ENCODE results near the gene PYM1.

Gene PYM1

DNA sequence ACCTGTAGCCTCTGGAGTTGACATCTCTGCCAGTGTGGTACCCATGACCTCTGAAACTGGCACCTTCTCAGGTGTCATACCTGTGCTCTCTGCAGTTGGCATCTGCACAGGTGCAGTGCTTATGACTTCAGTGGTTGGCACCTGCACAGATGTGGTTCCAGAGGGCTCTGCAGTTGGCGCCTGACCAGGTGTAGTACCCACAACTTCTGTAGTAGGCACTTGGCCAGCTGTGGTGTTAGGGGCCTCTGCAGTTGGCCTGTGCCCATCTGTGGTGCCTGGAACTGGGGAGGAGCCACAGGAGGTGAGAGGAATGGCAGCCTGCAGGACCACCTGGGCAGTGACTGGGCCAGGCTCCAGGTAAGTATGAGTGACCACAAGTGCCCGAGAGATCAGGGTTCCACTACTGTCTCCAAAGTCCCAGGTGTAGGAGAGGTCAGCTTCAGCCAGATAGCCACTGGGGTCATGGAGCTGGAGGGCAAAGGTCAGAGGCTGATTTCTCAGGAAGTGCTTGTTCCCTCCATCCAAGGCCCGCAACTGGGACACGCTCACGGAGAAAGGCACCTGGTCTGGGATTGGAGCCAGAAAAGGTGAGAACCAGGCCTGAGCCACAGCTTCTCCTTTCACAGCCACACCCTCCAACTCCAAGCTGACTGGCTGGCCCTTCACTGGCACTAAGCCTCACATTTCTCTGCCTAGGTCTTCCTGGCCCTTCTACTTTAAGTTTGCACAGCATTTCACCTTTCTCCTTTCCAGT is 29.6 kb upstream of the PYM1 start:
- DNase-seq (ENCODE audit: extremely low read depth, low read depth): no peak
- TF ChIP-seq, protein P1, sequence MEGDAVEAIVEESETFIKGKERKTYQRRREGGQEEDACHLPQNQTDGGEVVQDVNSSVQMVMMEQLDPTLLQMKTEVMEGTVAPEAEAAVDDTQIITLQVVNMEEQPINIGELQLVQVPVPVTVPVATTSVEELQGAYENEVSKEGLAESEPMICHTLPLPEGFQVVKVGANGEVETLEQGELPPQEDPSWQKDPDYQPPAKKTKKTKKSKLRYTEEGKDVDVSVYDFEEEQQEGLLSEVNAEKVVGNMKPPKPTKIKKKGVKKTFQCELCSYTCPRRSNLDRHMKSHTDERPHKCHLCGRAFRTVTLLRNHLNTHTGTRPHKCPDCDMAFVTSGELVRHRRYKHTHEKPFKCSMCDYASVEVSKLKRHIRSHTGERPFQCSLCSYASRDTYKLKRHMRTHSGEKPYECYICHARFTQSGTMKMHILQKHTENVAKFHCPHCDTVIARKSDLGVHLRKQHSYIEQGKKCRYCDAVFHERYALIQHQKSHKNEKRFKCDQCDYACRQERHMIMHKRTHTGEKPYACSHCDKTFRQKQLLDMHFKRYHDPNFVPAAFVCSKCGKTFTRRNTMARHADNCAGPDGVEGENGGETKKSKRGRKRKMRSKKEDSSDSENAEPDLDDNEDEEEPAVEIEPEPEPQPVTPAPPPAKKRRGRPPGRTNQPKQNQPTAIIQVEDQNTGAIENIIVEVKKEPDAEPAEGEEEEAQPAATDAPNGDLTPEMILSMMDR (IDR thresholded peaks at IDR 0.05; ENCODE audit: low read depth, low read length, missing control alignments): no peak
- no peak overlapping the region for H3K4me3 ChIP-seq (replicated peaks; ENCODE audit: low read depth, low read length)

DNA sequence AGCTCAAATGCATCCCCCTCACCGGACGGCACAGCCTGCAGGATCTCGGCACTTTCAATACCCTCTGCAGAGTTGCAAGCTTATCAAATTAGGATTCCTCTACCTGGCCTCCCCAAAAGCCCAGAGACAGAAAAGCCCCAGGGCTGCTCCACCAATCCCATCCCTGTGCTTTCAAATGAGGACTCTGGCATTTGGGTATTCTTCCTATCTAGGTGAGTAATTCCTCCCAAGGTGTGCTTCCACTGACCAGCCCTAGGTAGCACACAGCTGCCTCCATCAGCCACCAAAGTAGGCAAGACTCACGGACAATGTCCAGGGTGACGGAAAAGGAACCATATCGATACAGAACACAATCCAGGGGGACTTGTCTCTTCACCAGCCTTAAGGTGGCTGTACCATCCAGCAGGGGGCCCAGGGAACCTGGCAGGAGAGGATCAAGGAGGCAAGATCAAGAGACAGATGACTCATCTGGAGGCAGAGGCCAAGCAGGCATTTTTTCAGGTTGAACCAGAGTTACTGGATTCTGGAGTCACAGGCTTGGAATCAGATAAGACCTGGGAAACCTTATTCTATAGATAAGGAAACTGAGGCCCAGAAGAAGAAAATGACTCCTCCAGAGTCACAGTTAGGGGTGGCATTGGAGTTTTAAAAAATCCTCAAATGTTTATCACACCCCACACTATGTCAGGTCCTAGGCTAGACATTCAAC is 28.3 kb upstream of the PYM1 start:
- no peak overlapping the region for H3K4me3 ChIP-seq (replicated peaks; ENCODE audit: low read depth, low read length)
- TF ChIP-seq, protein P1 (IDR thresholded peaks at IDR 0.05; ENCODE audit: low read depth, low read length, missing control alignments): peak; percentile 54
- DNase-seq (ENCODE audit: extremely low read depth, low read depth): no peak

DNA sequence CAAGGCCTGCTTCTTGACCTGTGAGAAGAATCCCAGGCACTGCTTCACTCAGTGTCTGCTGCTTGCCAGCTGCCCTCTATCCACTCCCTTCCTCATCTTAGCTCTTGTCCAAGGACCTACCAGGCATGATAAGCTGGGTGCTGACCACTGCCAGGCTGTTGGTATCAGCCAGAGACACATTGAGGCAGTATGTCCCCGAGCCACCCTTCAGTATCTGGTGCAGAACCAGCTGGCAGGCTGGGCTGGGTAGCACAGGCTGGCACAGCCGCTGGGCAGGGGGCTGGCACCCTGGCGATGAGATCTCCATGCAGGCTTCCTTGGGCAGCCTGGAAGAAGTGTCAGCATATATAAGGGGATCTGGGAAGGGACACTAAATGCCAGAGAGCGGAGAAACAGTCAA is 27.6 kb upstream of the PYM1 start:
- no peak for DNase-seq (ENCODE audit: extremely low read depth, low read depth)
- TF ChIP-seq, protein P1 (IDR thresholded peaks at IDR 0.05; ENCODE audit: low read depth, low read length, missing control alignments): no peak
- H3K4me3 ChIP-seq (replicated peaks; ENCODE audit: low read depth, low read length): no peak overlapping the region

DNA sequence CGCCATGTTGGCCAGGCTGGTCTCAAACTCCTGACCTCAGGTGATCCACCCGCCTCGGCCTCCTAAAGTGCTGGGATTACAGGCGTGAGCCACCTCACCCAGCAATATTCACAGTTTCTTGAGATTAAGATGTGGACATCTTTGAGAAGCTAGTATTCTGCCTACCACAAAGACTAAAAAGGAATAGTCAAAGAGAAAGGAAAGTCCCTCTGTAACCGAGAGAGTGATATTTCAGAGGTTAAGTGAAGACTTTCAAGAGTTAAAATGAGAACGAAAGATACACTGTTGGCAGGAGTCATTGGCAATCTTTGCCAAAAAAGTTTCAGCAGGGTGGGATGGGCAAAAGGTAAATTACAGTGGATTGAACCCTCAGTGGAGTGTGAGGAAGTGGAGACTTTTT is 18.9 kb upstream of the PYM1 start:
- no peak for DNase-seq (ENCODE audit: extremely low read depth, low read depth)
- H3K4me3 ChIP-seq (replicated peaks; ENCODE audit: low read depth, low read length): no peak overlapping the region
- TF ChIP-seq, protein P1 (IDR thresholded peaks at IDR 0.05; ENCODE audit: low read depth, low read length, missing control alignments): no peak

DNA sequence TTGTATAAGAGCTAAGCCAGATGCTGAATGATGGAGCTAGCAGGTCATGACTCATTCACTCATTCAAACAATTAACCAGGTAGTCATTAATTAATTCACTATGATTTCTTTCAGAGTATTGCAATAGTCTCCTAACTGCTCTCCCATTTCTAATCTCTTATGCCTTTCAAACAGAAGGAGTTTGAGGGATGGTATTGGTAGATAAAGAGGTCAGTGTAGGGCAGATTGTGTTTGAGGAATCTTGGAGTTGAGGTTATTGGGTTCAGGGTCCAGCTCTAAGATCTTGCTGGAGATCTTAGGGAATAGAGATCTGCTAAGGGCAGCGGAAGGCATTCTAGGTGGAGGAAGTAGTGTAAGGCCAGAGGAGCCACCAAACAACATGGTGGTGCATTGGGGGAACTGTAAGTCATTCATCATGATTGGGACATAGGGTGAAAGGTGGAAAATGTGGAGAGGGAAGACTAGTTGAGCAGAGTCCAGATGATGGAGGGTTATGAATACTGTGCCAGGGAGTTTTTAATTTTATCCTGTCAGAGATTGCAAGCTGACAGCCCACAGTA is 15.0 kb upstream of the PYM1 start:
- no peak for DNase-seq (ENCODE audit: extremely low read depth, low read depth)
- H3K4me3 ChIP-seq (replicated peaks; ENCODE audit: low read depth, low read length): no peak overlapping the region
- TF ChIP-seq, protein P1 (IDR thresholded peaks at IDR 0.05; ENCODE audit: low read depth, low read length, missing control alignments): no peak

DNA sequence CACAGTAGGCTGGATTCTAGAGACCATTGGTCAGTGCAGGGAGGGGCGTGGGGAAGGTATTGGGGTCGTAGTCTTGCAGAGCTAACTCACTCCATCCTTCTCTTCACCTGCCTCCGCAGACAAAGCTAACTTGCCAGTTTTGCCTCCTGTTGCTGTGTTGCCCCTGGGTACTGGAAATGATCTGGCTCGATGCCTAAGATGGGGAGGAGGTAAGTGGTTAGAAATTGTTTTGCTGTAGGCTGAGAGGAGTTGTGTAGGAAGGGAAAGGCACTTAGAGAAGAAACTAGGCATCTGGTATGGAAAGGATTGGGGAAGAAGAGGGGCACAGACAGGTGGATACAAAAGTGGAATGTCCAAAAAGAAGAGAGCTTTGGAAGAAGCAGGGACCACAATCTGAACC is 14.4 kb upstream of the PYM1 start:
- DNase-seq (ENCODE audit: extremely low read depth, low read depth): no peak
- H3K4me3 ChIP-seq (replicated peaks; ENCODE audit: low read depth, low read length): no peak overlapping the region
- TF ChIP-seq, protein P1 (IDR thresholded peaks at IDR 0.05; ENCODE audit: low read depth, low read length, missing control alignments): no peak
